ENCODE results near the gene TMEM269. TPM values are rescaled to one million over a fixed set of nuclear protein-coding genes. Genes with fewer than 3 reads are reported as not detected.

TMEM269 gene
- total and polyA plus RNA-seq, 9 of the 15 experiments (the other 6 are each of a cell fraction or from before 2014, with no cell fraction given): 0.09 to 0.49 (median 0.21) TPM

GRCh38 chr1:42765832-42766740, 18.7 kb upstream of the TMEM269 start (continued):
- TF ChIP-seq FOXA3 (CRISPR knock-in tag; conservative IDR thresholded peaks at IDR 0.05 in 1 of 2, IDR thresholded peaks at IDR 0.05 in 1 of 2) (no peak), ZNF41 (CRISPR knock-in tag; conservative IDR thresholded peaks at IDR 0.05) (no peak), EP400 (IDR thresholded peaks at IDR 0.05) (peak; percentile 77)

GRCh38 chr1:42766741-42767509, 17.9 kb upstream of the TMEM269 start, which contains the start of the genes C1orf50 and P3H1:
TSS of gene C1orf50 (plus strand) at chr1:42767249. CDS start at chr1:42767312, 63 bp downstream.
TSS of gene P3H1 (minus strand) at chr1:42767028. CDS start at chr1:42766971, 57 bp downstream.
- peak; percentile 93 for FAIRE-seq
- in situ Hi-C loops (cut with MboI): no loop called here
- no peak for TF ChIP-seq CBX8 (IDR thresholded peaks at IDR 0.05; ENCODE audit: borderline replicate concordance, extremely low read depth, low read depth, low read length, poor library complexity, severe bottlenecking)
- peak; percentile 87 for TF ChIP-seq TBP (optimal IDR thresholded peaks at IDR 0.05; ENCODE audit: low read depth, low read length)
- no peak for TF ChIP-seq KLF1 (tag; IDR thresholded peaks at IDR 0.05)
- TF ChIP-seq CREM (IDR thresholded peaks at IDR 0.05; ENCODE audit: low read depth): peak; percentile 43
- no peak for TF ChIP-seq CAMTA2 (CRISPR knock-in tag; conservative IDR thresholded peaks at IDR 0.05)
- TF ChIP-seq NRF1 (conservative IDR thresholded peaks at IDR 0.05 in 1 of 2, IDR thresholded peaks at IDR 0.05 in 1 of 2): peak; percentile 100
- TF ChIP-seq MITF (IDR thresholded peaks at IDR 0.05): 0 out of 2 replicates have a peak, but pooled peaks have one; percentile 4
- no peak for TF ChIP-seq IFI16 (CRISPR knock-in tag; IDR thresholded peaks at IDR 0.05)
- TF ChIP-seq MLLT1 (IDR thresholded peaks at IDR 0.05): peak in 1 of 2 experiments; percentile 15; a peak in 1 of 4 replicates
- TF ChIP-seq GABPB2 (CRISPR knock-in tag; conservative IDR thresholded peaks at IDR 0.05): no peak
- TF ChIP-seq ZBTB2 (IDR thresholded peaks at IDR 0.05): peak; percentile 94

More at GRCh38 chr1:42766741-42767509, 17.9 kb upstream of the TMEM269 start, which contains the start of the genes C1orf50 and P3H1:
- peak within 1 kb of the TSS; percentile 100 for H3K4me2 ChIP-seq (ENCODE audit: insufficient read depth, low read length)
- ChIA-PET POLR2A (interaction anchor here (0.6 to 3.5 kb wide), 29 partner anchors 9 to 753 kb away, joined by 3 to 20 read pairs (median 4); partner anchors contain the start of genes CDC20, YBX1 and ZNF691), CTCF (ENCODE audit: low intra/inter-chr PET ratio) (no interaction called here)
- BruUV-seq (replicated peaks): no TSS peak
- H2AFZ ChIP-seq (ENCODE audit: low read depth, low read length): peak within 1 kb of the TSS; percentile 93
- WGBS (ENCODE audit: insufficient coverage, low coverage, missing lambda C conversion rate): under 1% methylated on average over 68 of the region's 82 CpGs
- peak within 1 kb of the TSS; percentile 81 for H3K27ac ChIP-seq (ENCODE audit: extremely low read depth, low read depth, low read length)
- H3K4me3 ChIP-seq: peak within 1 kb of the TSS; percentile 76
- H3K9ac ChIP-seq (ENCODE audit: insufficient read depth in 1 of 2, low read depth in 2 of 2, low read length in 2 of 2): peak within 1 kb of the TSS; percentile 87 to 99
- DNase-seq (ENCODE audit: extremely low read depth in 1 of 4, low spot score in 3 of 4): peak; percentile 96 to 100 (median 96)
- peaks cover 12 to 24% of the 10 kb centered on the region in 2 experiments; a peak in 3 of 5 replicates for H3K4me1 ChIP-seq (replicated peaks in 1 of 2; ENCODE audit: control insufficient read depth in 2 of 2, insufficient read depth in 2 of 2, low read length in 2 of 2)
- ATAC-seq: peak; percentile 93
- H3K9me3 ChIP-seq (replicated peaks; ENCODE audit: control insufficient read depth, insufficient read depth, low read depth, low read length): no peaks in the 10 kb centered on the region
- peaks cover 68% of the 10 kb centered on the region for H3K79me2 ChIP-seq (ENCODE audit: control insufficient read depth, insufficient read depth, low read length)
- H3K27me3 ChIP-seq (ENCODE audit: control insufficient read depth in 2 of 2, insufficient read depth in 2 of 2, low read length in 2 of 2): no peaks in the 10 kb centered on the region
- peaks cover 15% of the 10 kb centered on the region for H4K20me1 ChIP-seq (replicated peaks; ENCODE audit: control insufficient read depth, insufficient read depth, low read length)
- intact Hi-C loops (cut with micrococcal nuclease): loop anchor here (2.0 to 5.0 kb wide), 4 partner anchors 60 to 188 kb away; partner anchors contain the start of genes YBX1 and ZNF691
- H3K9me1 ChIP-seq (ENCODE audit: control insufficient read depth, insufficient read depth, low read length): no peaks in the 10 kb centered on the region
- peaks cover 22% of the 10 kb centered on the region for H3K36me3 ChIP-seq (ENCODE audit: control insufficient read depth, insufficient read depth, low read length)
